HG03045 (cell line): ENCODE data around the gene ANK2.

Experiments used
- ATAC-seq: cut with Tn5 transposase; IDR thresholded peaks from one replicate; pipeline ENCODE4 v1.9.1; 2021; ENCODE audit warnings: mild to moderate bottlenecking, moderate library complexity; ENCODE audit not compliant: unreplicated experiment

Gene ANK2

DNA sequence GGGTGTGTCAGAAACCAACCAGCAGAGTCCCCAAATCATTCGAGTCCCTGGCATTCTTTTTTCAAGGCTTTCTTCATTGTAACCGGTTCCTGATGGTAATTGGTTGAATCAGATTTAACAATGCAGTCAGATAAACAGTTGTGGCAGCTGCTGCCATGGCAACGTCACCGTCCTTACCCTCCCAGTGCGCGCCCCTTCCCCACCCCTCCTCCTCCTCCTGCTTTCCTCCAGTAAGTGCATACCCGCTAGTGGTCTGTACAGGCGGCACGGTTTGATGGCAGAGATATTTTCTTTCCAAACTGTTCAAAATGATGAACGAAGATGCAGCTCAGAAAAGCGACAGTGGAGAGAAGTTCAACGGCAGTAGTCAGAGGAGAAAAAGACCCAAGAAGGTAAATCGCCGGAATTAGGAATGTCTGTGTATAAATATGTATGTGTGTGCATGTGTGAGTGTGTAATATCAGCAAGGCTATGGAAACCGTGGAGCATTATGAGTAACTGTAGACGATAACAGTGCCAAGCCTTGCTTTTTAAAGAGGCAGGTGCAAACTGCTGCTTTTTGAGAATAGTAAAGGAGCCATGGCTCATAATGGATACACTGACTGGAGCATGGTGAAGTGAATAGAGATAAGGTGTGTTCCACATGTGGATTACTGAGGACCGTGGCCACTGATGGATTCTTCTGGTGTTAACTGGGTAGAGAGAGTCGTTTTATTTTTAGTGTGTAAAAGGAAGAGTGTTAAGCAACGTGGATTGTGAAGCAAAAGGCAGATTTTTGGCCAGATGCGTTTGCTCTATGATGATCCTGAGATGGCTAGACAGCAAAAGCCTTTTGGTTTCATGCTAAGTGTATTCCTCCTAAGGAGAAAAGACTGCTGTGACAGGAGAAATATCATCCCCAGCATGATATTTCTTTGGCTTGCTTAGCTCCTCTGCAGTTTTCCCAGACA lies at the start of gene ANK2:
Gene ANK2 (plus strand): TSS at position 233 of the 950 bp plus-strand sequence. CDS start 76 bp downstream, at position 309.
- no peak for ATAC-seq

DNA sequence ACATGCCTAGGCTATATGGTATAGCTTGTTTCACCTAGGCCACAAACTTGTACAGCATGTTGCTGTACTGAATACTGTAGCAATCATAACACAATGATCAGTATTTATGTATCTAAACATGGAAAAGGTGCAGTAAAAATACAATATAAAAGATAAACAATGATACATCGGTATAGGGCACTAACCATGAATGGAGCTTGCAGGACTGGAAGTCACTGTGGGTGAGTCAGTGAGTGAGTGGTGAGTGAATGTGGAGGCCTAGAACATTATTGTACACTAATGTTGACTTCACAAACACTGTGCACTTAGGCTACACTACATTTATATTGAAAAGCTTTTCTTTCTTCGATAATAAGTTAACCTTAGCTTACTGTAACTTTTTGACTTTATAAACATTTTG lies 45.6 kb upstream of the ANK2 start:
- ATAC-seq, result no peak

DNA sequence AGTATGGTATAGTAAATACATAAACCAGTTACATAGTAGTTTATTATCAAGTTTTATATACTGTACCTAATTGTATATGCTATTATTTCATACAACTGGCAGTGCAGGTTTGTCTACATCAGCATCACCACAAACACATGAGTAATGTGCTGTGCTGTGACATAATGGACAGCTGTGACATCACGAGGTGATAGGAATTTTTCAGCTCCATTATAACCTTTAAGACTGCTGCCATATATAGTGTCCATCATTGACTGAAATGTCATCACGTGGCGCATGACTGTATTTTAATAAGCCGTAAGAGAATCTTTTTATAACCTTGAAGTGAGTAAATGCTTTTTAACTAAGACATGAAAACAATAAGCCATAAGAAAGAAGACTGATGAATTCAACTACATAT lies 44.8 kb upstream of the ANK2 start:
- ATAC-seq, result no peak

DNA sequence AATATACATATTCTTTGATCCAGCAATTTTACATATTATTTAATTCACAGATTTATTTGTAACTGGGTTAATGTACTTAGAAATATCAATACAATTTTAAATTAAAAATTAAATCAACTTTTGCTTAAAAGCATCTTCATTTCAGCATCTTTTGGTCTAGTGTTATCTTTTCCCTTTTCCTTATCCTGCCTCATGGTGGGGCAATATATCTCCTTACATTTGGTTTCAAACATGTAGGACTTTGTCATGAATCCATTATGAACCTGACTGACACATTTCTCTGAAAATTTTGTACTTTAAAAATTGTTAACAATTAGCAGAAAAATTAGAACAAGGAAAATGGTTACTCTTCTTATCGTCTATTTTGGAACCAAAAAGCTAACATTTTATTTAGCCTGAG lies 42.8 kb upstream of the ANK2 start:
- no peak for ATAC-seq

DNA sequence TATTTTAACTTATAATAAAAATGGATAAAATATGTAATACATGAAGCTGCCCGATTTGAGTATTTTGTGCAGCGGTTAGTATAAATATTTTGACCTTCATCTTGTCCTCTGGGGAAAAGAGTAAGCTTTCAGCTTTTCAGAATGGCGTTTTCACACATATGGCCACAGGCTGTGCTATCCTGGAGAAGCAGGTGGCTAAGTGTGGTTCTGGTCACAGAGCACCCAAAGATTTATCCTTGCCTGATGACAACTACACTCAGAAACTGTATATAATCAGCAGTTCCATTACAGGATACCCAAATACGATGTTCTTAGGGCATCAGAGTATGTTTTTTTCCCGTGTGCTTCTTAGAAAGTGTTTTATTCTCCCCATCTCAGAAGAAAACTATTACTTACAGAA lies 42.3 kb upstream of the ANK2 start:
- ATAC-seq, result no peak

DNA sequence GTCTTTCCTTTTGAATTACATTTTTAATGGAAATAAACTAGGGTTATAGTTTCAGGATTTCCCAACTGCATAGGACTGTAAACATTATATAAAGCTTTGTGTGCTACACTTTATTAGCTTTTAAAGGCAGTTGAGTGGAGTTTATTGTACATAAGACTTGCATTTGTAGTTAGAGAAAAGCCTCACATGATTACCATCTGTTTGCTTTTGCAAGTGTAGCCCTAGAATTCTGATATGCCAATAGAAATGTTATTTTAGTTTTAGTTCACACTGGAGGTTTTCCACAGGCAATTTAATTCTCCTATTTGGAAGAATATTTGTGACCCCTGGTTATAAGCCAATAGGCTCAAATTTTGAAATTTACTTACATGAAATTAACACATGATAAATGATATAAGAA lies 41.3 kb upstream of the ANK2 start:
- no peak for ATAC-seq

DNA sequence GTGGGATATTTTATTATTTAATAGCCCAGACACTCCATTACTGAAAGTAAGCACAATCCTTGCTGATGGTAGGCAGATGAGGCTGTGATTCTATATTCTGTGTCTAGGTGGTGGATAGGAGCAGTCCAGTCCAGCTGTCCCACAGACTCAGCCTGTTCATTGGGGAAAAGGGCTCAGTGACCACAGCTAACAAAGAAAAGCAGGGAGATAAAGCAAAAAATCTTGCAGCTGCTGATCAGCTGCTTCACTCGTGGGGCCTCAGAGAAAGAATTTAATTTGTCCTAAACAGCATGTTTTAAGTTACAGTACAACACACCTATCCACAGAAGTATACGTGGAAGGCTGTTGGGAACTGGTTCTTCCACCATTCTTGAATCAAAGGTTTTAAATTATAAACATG lies 40.7 kb upstream of the ANK2 start:
- ATAC-seq, result no peak

DNA sequence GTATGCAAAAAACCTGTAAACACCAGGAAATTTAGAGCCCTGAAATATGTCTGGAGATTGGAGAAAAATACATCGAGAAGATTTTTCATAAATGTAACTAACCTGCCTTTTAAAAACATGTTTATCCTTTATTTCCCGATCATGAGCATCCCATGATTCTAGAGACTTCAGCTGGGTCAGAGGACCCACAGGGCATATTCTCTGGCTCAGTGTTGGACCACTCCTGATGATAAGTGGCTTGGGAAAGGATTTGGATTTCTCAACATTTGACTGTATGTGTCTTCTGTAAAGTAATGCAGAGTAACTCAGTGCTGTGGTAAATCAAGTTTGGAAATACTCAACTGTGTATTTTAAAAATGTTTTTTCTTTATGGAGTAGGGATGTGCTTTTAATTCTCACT lies 40.0 kb upstream of the ANK2 start:
- no peak for ATAC-seq

DNA sequence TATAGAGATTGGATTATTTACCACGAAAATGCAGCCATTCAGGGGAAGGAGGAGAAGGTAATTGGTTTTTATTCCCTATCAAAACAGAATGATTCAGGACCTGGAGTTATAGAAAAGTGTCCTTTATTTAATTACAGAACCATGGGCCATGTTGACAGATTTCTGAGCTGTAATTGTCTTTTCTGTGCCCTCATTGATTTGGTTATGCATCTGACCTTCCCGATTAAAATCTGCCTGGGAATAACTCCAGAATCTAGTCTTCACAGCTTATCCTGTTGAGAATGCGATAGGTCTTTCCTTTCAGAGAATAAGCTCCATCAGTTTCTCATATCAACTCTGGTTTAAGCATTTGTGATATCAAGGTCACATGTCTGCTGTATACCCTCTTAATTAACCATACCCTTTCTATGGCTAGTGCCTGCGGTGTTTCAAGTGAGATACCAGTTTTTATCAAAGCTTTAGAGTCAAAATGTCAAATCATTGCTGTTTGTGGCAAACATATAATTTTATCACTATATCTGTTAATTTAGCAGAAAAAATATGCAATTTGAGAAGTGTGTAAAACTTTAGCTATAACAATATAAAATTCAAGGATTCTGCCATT lies 37.2 kb upstream of the ANK2 start:
- ATAC-seq, result no peak

DNA sequence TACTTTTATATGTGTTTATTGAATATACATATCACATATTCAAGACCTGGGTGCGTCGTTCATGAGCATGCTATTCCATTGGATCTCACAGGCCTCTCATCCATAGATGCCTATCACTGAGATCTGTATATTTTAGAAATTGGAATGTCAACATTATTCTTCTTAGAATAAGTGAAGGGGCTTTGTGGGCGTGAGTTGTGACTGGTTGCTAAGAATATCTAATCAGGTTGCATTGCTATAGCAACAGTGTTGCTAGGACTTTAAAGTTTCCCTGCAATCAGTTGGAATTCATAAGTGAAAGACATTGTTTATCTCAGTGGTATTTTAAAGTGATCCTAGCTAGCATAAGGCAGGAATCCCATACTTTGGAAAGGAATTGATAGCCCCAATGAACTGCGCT lies 36.7 kb upstream of the ANK2 start:
- no peak for ATAC-seq

DNA sequence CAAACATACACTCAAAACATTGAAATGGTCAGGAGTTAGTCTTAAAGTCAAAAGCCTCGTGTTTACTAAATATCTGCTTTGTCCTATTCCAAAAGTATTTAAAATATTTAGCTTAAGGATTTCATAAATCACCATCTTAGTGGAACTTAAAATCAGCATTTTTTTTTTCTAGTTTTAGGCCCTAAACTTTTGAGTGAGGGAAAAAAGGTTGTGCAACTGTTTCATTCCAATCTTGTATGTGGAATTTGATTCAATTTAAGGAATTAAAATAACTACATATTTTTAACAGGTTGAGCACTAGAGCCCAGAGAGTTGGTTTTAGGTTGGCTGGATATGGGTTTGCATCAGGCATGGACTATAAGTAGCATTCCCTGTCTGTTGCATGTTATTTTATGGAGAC lies 35.7 kb upstream of the ANK2 start:
- ATAC-seq, result no peak

DNA sequence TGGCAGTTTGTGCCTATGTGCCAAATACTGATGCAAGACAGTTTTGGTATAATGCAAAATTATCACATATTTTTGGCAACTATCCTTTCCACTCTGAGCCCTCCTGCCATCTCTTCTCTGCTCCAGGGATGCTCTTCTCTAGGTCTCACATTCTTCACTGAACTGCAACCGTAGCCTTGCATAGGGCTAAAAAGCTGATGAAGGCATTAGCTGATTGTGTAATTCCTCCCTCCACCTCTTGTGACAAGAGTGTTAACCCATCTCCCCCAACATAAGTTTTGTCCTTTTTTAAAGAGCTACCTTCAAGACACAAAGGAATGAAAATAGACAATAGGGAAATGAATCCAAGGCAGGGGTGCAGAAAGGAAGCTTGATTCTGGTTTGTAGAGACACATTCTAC lies 33.1 kb upstream of the ANK2 start:
- no peak for ATAC-seq

DNA sequence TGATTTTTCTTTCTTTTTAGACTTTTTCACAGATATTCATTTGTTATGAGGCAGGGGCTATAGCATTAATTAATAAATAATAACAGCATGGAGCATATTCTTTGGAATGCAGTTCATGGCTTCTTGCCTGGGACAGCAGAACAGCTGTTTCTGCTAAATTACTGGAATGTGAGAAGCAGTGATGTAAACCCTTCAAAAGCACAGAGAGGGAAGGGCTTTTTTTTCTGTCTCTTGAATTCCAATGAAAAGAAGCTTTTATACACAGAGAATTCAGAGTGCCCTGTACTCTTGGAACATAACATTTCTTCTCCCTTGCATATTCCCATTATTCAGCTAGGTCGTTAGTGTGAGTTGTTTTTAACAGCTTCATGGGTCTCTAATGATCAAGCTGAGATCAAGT lies 28.5 kb upstream of the ANK2 start:
- no peak for ATAC-seq

DNA sequence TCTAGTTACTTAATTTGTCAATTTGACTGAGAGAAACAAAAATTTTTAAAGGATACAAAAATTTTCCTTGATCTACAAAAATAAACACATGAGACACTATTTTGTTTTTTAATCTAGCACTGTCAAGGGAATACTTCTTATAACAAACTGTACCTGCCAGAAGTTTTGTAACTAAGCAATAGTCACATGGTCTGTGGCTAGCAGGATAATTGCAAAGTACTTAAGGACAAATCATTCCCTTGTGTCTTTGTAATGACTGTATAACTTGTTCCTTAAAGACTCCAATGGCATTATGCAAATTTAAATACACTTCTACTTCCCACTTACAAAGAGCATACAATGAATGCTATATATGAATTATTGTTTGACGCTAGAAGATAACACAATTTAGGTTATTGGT lies 25.1 kb upstream of the ANK2 start:
- no peak for ATAC-seq

DNA sequence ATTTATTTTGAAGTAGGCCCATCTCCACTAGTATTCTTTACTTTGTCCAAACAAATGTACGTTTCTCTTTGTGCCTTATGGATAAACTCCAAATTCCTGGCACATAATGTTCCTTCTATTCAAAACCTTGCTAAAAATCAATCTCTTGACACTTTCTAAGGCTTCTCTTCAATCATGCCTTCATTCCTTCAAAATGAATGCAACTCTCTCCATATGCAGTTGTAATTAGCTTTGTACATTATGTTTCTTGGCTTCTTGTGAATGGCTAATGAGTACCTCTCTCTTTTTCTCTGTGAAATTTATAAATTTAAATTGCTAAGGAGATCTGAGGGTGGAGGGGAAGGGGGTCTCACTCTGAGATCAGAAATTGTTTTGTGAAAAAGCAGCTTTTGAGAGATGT lies 24.0 kb upstream of the ANK2 start:
- ATAC-seq, result no peak

DNA sequence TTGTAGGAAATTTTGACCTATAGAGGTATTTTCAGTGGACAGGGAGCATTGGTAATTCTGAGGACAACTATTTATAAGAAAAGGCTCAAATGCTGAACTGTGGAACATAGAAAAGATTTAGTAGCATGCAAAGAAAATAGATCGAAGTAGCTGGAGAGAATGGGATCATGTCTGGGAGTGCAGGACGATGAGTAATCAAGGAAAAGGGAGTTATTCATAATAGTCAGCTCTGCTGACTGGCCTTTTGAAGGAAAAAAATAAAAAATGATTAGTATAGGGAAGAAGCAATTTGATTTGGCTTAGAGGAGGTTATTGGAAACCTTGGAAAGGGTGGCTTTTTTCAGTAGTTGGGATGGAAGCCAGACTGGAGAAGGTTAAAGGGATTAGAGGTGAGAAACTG lies 22.9 kb upstream of the ANK2 start:
- ATAC-seq, result no peak

DNA sequence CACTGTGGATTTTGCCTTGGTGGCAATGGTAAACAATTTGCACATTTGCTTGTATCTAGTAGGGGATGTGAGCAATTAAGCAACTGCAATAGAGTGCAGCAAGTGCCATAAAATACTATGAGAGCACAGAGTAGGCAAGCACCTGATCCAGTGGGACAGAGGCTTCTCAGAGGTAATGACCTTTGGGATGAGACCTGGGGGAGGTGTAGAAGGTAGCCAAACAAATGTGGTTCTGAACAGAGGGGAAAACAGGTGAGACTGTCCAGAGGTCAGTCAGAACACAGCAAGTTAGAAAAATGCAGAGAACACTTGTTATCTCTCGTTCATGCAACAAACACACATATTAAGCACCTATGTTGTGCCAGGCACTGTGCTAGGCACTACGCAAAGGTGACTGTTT lies 21.4 kb upstream of the ANK2 start:
- ATAC-seq, result no peak

DNA sequence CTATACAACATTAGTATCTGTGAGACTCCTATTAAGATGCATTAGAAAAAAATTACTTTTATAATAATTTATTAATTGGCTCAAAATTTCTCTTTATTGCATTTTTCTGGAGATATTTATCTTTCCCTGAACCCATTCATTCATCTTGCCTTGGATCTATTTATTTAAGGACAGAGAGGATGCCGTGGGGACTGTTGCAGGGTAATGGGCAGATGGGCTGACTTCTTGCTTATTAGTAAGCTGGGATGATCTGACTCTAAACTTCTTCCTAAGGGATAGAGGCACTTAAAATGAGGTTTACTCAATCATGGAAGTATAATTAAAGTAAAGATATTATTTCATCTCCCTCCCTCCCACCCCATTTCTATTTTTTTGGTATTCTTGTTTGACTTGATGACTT lies 18.2 kb upstream of the ANK2 start:
- no peak for ATAC-seq

DNA sequence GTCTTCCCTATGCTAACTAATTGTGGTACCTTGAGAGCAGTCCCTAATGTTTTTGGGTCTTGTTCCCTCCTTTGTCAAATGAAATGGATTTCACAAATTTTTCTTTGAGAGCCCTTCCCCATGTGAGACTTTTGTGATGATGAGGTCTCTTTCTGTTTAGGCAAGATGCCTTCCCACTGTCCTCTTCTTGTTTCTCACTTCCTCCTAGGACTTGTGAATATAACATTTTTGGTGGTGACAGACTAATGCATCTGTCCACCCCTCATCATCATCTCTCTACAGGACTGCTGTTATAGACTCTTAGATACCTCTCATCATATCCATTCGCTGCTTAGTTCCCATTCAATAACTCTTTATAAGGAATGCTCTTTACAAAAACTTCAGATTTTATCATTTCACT lies 8.7 kb upstream of the ANK2 start:
- ATAC-seq, result no peak

DNA sequence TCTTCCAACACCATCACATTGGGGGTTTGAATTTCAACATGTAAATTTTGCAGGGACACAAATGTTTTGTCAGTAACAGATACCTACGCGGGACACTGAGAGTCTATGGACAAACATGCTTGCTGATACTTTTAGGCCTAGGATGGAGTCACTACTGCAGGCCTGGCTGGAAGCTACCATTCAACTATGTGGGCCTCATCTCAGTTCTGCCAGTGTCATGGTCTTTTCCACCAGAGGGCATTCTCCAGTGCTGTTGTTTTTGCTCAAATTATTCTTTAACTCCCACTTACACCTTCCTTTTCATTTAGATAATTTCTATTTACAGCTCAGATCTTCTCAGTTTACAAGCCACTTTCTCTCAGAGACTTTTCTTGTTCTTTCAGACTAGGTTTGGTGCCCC lies 7.0 kb upstream of the ANK2 start:
- ATAC-seq, result no peak

DNA sequence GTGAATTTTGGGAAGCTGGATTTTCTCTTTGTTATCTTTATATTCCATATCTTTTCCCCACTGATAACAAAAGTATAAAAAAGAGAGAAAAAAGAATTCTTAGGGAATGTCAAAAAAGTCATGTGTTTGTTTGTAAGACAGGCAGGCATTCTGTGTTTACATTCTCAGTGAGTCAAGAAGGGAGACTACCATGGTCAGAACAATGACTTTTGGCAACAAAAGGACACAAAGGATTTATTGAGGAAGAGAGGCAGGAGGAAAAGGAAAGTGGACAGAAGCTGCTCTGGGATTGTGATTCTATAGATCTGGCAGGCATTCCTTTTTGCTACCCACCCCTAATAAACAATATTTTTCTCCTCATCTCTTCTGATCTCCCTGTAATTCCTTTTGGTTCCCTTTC lies 5.9 kb upstream of the ANK2 start:
- ATAC-seq, result no peak

DNA sequence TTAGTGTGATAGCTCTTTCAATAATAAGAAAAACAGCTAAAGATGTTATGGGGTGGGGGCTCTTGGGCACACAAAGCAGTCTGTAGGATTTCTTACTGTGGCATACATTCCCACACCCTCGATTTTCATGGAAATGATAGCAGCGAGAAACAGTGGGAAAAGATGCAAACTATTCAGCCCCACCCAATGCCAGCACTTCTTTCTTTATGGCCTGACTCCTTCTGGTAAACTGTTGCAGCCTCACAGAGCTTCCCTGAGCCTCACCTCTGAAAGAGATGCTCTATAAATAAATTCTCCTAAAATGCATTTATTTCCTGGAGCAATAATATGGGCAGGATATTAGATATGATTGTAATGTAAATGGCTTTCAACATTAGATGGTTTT lies 910 bp downstream of the ANK2 start:
- no peak for ATAC-seq

DNA sequence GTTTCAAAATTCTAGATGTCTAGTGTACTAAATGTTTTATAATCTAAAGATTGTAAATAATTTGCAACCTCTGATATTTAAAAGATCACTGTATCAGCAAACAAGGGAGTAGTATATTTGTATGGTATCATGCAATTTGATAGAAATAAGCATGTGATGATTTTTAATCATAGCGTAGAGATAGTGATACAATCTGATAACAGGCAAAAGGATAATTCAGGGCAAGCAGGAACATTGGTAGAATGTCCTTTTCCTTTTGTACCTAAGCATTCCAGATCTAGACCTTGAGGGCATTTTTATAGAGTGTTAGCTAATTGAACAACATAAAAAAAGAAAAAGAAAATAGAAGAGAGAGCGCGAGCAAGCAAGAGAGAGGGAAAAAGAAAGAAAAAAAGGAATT lies 1.4 kb downstream of the ANK2 start:
- ATAC-seq, result no peak
